LNCaP clone FGC (cell line): Measurements from ENCODE around the gene TRAFD1.

ENCODE experiments used
- DNase-seq: peaks from one replicate; pipeline ENCODE4 v3.0.0-alpha.2; 2011; ENCODE audit warnings: low read depth
- H3K4me3 ChIP-seq: 2 replicates; pipeline ENCODE4 v1.5.1; 2011; ENCODE audit warnings: mild to moderate bottlenecking, low read depth, low read length, control low read depth
- CTCF ChIP-seq: IDR thresholded peaks from 2 replicates; pipeline ENCODE4 v1.5.1; 2012; ENCODE audit warnings: mild to moderate bottlenecking; ENCODE audit not compliant: control insufficient read depth, insufficient read depth; ENCODE audit errors: extremely low read depth

The TRAFD1 gene

DNA sequence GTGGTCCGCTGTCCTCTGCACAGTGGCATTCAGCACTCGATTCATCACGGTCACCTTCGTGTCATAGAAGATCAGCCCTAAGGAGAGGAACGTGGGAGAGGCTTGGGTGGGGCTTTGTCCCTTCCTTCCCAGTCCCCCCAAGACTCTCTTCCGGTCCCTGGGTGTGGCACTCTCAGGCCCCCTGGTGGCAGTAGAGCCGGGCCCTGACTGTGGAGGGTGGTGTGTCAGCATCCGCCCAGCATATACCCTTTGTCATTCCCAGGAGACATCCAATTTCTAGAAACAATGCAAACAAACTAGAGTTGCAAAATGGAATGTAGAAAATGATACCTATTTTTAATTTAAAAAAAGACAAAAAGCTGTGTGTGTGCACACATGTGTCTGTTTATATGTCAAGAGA lies 45.0 kb downstream of the TRAFD1 start:
- TF ChIP-seq CTCF: peak; percentile 27; the same call in 1 of the 2 replicates
- no peak overlapping the region for H3K4me3 ChIP-seq
- no peak for DNase-seq

- DNase-seq: no peak
- no peak for TF ChIP-seq CTCF
- no peak overlapping the region for H3K4me3 ChIP-seq
Observed at GRCh38 chr12:112170971-112171596, 45.7 kb downstream of the TRAFD1 start.

GRCh38 chr12:112172556-112173324 lies 47.4 kb downstream of the TRAFD1 start:
- H3K4me3 ChIP-seq: no peak overlapping the region
- no peak for DNase-seq
- no peak for TF ChIP-seq CTCF

- no peak for DNase-seq
- H3K4me3 ChIP-seq: no peak overlapping the region
- TF ChIP-seq CTCF: no peak
Observed at GRCh38 chr12:112175361-112176155, 50.2 kb downstream of the TRAFD1 start.

GRCh38 chr12:112176321-112177010 lies 51.1 kb downstream of the TRAFD1 start:
- TF ChIP-seq CTCF: no peak
- no peak for DNase-seq
- no peak overlapping the region for H3K4me3 ChIP-seq

GRCh38 chr12:112178796-112179195 lies 53.4 kb downstream of the TRAFD1 start:
- H3K4me3 ChIP-seq: no peak overlapping the region
- no peak for DNase-seq
- TF ChIP-seq CTCF: no peak
